C4-2B (cell line): Measurements from ENCODE around the gene SYT5.

Experiments used
- ZFX ChIP-seq: fragments of 450-650 bp; IDR thresholded peaks from 2 replicates; pipeline ENCODE4 v1.6.1; 2017
- TF ChIP-seq, protein P1 (sequence below): fragments of 450-650 bp; conservative IDR thresholded peaks from 2 replicates; pipeline ENCODE4 v1.5.1; 2017; ENCODE audit warnings: mild to moderate bottlenecking

DNA sequence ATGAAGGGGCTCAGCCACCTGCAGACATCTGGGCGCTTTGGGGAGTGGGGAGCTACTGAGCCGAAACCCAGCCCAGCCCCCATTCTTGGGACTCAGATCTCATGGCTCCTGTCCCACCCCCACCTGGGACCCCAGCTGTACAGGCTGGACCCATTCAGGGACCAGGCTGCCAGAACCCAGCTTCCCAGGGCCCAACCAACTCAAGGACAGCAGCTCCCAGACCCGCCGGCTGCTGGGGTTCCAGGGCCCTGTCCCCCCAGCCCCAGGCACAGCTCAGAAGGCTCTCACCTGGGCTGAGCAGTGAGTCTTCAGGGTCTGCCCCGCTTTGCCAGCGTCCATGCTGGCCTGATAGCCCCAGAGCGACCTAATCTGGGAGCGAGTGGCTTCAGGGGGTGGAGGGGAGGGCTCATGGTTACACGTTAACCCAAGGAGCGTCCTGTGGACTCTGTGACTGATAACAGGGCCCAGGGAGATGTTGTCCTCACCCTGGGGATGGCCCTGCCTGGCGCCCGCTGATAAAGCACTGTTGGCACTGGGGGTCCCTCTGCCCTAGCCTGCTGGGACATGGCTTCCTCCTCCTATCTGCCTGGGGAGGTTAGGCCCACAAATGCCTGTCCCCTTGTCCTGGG lies 48.4 kb upstream of the SYT5 start, which contains the start of gene TMEM86B:
- TF ChIP-seq, protein P1, sequence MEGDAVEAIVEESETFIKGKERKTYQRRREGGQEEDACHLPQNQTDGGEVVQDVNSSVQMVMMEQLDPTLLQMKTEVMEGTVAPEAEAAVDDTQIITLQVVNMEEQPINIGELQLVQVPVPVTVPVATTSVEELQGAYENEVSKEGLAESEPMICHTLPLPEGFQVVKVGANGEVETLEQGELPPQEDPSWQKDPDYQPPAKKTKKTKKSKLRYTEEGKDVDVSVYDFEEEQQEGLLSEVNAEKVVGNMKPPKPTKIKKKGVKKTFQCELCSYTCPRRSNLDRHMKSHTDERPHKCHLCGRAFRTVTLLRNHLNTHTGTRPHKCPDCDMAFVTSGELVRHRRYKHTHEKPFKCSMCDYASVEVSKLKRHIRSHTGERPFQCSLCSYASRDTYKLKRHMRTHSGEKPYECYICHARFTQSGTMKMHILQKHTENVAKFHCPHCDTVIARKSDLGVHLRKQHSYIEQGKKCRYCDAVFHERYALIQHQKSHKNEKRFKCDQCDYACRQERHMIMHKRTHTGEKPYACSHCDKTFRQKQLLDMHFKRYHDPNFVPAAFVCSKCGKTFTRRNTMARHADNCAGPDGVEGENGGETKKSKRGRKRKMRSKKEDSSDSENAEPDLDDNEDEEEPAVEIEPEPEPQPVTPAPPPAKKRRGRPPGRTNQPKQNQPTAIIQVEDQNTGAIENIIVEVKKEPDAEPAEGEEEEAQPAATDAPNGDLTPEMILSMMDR = no peak
- TF ChIP-seq ZFX = no peak
